Activated T-cell treated with anti-CD3 and anti-CD28 coated beads for 24 hours (primary cell): ENCODE results near the gene LIX1.
"Not testable (repeated sequence)": the region's sequence is repeated elsewhere in the genome, so short reads cannot be mapped to it uniquely, and the experiment has no call there.

Experiments
- DNase-seq: peaks from one replicate; pipeline ENCODE4 v3.0.0-alpha.2; 2020; ENCODE audit warnings: low read depth

Gene LIX1

DNA sequence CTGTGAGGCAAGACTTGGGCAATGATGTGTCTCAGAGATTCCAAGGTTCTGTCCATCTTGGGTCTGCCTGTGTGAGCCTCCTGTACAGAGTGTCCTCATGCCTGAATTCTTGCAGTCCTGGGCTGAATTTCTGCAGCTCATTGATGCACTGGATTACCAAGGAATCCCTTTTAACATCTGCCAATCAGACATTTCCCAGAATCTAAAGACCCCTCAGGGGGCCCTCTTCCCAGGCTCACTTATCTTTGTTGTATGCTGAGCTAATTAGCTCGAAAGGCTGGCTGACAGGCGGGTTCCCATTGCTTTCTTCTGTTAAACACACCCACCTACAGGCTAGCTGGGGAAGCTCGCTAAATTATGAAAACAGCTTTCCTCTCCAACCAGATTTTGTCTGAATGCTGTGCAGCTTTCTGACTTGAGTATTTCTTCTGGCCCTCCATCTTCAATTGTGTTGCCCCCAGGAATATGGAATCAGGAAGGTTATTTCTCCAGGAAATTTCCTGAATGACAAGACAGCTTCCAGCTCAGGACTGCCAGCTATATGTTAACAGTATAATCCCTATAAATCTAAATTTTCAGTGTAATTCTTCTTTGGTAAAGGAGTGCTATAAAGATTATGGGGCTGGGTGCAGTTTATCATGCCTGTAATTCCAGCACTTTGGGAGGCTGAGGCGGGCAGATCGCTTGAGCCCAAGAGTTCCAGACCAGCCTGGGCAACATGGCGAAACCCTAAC, at the start of gene LIX1:
TSS of gene LIX1 (minus strand) at position 91 of the 734 bp plus-strand sequence. CDS start at position 56, 35 bp downstream.
- no peak for DNase-seq

DNA sequence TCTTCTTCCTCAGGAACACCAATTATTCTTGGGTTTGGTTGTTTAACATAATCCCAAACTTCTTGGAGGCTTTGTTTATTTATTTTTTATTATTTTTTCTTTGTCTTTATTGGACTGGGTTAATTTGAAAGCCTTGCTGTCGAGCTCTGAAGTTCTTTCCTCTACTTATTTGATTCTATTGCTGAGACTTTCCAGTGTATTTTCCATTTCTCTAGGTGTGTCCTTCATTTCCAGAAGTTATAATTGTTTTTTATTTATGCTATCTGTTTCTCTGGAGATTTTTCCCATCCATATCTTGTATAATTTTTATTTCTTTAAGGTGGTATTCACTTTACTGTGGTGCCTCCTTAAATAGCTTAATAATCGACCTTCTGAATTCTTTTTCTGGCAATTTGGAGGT, 49.5 kb upstream of the LIX1 start:
- no peak for DNase-seq

DNA sequence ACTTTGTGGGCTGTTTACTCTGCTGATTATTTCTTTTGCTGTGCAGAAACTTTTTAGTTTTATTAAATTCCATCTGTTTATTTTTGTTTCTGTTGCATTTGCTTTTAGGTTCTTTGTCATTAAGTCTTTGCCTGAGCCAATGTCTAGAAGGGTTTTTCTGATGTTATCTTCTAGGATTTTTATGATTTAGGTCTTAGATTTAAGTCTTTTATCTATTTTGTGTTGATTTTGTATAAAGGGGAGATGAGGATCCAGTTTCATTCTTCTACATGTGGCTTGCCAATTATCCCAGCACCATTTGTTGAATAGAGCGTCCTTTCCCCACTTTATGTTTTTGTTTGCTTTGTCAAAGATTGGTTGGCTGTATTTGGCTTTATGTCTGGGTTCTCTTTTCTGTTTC, 47.1 kb upstream of the LIX1 start:
- not testable (repeated sequence) for DNase-seq

DNA sequence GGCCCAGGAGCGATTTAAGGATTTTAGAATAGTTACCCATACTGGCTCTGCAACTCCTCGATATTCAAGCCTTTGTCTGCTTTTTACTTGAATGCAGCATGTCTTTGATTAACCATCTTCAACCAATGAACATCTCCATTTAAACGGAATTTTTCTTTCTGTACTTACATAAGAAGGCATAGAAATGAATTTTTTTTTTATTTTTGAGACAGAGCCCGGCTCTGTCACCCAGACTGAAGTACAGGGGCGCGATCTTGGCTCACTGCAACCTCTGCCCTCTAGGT, 41.5 kb upstream of the LIX1 start:
- DNase-seq, result no peak

DNA sequence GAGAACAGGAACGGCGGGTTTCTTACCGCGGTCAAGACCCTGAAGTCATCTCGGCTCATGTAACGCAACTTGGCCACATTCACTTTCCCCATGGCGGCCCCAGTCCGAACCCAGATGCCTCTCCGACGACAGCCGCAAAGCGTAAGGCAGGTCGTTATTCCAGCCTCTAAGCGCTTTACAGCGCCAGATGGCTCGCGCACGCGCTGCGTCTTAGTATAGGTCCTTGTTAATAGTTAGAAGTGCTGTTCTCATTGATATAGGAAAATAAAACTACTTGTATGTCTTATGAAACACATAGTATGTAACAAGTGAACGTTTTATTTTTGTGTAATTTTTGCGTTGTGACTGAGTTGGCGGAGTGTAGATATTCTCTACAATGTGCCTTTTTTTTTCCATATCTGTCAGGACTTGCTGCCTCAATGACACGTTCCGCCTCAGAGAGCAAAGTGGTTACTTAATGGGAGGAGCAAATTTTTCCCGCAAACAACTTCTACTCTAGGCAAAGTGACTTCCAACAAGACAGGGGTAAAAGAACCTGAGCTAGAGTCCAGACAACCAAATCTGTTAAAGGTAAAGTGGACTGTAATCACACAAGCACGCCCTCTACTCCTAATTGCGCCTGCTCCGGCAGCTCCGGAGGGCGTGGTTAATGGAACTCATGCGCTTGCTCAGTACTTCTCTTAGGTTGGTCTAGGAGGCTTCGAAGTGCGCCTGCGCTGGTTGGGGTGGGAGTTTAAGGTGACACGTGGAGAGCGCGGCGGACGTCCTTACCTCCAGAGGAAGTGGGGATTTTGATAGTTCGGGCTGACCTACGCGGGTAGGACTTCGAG, 40.9 kb upstream of the LIX1 start, which contains the start of gene RIOK2:
TSS of gene RIOK2 (minus strand) at position 148 of the 830 bp plus-strand sequence. CDS start at position 92, 56 bp downstream.
- peak; percentile 92 for DNase-seq

DNA sequence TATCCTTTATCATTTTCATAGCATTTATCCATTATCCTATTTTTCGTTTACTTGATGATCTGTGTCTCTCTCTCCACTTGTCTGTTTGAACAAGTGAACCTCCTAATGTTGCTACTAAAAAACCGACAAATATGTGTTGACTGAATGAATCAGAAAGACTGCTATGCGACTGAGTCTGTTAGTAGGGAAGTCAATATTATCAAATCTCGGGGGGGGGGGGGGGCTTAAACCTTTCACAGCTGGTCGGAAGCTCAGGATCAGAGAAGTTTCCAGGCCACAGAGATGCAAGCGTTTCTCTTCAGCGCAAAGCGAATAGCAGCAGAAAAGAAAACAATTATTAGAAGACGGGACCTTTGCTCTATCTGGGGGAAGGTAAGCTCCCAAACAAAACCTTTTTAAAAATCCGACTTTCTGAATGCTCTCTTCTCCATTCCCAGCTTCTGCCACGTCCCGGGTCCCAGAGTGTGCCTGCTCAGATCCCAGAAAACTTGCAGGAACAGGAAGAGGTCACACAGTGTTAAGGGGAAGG, 40.2 kb upstream of the LIX1 start:
- DNase-seq, result no peak

DNA sequence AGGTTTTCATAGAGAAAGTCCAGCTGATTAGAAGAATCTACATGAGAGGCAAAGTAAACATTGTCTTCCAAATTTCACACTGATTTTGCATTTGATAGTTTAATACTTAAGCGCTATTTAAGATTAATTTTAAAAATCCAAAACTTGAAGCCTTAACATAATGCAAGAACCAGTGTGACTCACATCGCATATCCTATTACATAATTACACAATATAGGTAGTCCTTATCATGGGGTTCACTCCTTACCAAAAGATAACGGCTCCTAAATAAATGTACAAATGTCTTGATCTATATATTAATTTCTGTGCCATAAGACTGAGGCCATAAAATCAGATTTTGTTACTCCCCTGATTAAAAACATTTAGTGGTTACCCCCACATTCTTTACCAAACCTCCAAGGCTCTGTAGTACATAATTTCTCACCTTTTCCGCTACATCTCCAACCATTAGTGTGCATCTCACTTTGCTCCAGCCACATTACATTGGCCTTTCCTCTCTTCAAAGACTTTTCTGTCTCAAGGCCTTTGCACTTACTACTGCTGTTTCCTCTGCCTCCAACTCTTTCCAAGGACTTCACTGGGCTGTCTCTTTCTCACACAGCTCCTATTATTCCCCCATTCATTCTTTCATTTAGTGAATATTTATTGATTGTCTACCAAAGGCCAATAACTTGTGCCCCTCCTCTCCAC, 39.6 kb upstream of the LIX1 start:
- DNase-seq, result no peak

DNA sequence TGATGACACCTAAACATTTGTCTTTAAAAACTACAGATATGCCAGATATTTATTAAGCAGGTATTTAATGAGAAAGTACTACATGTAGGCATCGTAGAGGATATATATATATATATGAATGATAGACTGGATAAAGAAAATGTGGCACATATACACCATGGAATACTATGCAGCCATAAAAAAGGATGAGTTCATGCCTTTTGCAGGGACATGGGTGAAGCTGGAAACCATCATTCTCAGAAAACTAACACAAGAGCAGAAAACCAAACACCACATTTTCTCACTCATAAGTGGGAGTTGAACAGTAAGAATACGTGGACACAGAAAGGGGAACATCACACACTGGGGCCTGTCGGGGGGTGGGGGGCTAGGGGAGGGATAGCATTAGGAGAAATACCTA, 37.0 kb upstream of the LIX1 start:
- DNase-seq, result not testable (repeated sequence)

DNA sequence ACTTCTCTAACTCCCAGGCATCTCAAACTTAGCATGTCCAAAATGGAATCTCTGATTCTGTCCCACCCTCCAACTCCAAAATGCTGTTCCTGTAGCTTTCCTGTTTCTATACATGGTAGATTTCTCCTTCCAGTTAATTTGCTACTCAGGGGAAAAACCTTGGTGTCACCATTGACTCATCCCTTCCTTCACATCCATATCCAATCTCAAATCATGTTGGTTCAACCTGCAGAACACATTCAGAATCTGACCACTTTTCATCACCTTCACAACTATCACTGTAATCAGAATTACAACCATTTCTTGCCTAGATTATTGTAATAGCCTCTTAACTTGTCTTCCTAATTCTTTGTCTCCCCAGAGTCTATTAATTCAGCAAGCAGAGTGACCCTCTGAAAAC, 29.8 kb upstream of the LIX1 start:
- DNase-seq, result no peak

DNA sequence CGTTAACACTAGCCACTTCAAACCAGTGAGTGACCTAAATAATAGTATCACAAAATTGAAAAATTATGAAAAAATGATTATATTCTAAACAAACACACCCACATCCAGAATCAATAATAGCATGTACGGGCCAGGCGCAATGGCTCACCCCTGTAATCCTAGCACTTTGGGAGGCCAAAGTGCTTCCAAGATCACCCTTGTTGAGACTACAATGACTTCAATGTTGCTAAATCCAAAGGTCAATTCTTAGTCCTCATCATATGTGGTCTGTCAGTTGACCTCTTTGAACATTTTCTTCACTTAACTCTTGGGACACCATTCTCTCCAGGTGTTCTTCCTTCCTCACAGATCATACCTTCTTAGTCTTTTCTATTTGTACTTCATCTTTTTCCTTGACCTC, 29.3 kb upstream of the LIX1 start:
- no peak for DNase-seq

DNA sequence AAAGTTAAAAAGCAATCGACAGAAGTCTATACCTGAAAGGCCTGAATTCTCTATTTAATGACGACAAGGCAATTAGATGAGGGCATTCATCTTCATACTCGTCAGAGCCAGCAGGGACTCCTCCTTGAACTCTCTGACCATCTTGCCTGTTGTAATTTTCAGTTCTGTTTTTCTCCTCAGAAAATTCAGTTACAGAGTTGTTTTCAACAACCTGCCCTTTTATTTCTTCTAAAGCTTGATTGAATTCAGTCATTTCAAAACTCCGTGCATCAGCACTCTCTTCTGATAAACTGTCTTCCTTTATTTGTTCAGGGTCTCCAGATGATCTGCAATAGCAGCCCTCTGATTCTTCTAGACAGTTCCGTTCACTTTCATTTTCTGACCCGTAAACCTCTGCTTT, 25.0 kb upstream of the LIX1 start:
- DNase-seq, result no peak

DNA sequence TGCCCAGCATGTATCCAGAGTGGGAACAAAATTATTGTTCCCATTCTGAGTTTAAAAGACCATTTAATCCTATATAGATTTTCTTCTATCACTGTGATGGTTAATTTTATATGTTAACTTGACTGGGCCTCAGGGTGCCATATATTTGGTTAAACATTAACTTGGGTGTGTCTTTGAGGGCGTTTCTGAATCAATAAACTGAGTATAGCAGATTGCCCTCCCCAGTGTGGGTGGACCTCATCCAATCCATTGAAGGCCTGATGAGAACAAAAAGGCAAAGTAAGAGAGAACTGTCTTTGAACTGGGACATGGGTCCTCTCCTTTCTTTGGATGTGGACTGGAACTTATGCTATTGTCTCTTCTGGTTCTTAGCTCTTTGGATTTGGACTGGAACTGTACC, 23.3 kb upstream of the LIX1 start:
- no peak for DNase-seq

DNA sequence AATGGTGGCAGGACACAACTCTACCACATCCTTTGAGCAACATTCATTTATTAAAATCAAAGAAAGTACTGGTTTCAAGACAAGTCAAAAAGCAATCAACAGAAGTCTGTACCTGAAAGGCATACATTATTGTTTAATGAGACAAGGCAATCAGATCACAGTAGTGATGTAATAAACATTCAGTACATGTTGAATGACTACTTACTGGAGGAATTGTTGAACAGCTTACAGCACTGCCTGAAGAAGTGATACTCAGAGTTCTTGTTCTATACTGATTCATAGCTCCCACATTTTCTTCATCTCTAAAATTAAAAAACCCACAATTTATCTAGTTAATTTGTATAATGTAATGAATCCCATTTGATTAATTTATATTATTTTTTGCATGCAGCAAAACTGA, 22.4 kb upstream of the LIX1 start:
- DNase-seq, result no peak

DNA sequence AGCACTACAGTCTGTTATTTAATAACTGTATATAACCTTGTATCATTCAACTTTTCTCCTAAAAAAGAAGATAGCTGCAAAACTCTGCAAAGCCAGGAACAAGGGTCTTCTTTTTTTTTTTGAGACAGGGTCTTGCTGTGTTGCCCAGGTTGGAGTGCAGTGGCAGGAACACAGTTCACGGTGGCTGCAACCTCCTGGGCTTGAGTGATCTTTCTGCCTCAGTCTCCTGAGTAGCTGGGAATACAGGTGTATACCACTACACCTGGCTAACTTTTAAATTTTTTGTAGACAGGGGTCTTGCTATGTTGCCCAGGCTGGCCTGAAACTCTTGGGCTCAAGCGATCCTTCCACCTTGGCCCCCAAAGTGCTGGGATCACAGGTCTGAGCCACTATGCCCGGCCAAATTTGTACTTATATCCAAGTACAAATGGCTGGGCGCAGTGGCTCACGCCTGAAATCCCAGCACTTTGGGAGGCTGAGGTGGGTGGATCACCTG, 21.4 kb upstream of the LIX1 start:
- DNase-seq, result no peak

DNA sequence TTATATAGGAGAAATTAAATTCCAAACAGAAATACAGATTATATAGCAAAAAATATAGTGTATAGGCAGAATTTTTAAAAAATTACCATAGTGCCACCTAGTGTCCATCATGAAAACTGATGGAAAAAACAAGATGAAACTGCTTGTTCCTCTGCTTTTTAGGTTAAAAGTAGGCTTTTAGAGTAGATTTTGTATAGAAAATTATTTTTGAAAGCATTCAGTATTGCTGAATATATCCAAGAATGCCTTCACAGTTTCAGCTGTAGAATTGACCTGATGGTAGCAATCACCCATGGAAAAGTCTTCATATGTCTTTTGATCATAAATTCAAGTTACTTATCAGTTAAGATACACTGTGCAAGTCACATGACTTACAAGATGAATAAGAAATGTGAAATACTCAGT, 21.0 kb upstream of the LIX1 start:
- no peak for DNase-seq

DNA sequence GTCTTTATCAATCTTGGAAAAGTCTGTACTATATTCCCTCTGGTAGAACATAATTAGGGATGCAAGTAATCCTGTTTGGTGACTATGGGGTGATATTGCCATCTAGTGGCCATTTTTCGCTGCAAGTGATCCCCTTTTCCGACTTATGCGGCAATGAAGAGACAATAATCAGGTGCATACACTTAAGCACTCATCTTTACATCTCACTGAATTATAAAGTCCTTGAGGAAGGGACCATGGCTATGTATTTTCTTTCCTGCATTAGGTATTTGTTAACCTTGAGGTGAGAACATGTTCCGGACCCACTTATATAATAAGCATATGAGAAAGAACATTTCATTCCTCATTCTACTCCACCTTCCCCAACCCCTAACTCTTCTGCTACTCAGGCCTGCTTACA, 19.6 kb upstream of the LIX1 start:
- peak; percentile 29 for DNase-seq

DNA sequence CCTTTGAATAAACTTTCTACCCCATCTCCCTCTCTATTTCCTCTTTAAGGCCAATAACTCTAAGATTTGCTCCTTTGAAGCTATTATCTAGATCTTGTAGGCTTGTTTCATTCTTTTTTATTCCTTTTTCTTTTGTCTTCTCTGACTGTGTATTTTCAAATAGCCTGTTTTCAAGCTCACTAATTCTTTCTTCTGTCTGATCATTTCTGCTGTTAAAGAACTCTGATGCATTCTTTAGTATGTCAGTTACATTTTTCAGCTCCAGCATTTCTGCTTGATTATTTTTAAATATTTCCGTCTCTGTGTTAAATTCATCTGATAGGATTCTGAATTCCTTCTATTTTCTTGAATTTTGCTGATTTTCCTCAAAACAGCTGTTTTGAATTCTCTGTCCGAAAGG, 15.3 kb upstream of the LIX1 start:
- DNase-seq, result no peak

DNA sequence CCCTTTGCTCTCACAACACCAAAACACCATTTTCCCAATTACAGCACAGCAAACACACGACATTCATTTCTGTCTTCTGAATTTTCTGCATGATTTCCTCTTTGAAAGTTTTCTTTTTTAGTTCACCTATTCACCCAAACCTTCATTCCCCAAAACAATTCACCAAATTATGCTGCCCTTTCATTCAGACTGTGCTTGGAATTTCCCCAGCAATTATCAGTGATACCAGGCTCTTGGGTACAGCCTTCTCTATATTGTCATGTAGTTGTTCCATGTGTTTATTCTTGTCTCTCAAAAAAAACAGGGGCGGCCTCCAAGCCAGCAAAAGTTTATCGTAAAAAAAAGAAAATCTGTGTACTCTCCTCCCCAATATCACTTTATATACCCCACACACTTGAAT, 9.0 kb upstream of the LIX1 start:
- no peak for DNase-seq

DNA sequence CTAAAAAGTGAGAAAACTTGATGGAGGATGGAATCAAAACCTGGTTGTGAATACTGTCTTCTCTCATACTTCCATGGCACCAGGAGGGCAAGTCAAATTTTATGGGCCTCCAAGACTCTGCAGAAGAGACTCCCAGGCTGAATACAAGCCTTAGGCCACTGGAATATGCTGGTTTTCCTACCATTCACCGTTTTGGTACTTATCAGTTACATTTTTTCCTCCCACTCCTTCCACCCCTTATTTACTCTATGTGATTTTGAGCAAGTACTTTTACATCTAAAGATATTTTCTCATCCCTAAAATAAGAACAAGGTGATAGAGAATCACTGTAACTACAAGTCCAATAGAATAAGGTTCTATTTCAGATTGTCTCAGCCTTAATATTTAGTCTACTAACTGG, 8.0 kb upstream of the LIX1 start:
- DNase-seq, result no peak

DNA sequence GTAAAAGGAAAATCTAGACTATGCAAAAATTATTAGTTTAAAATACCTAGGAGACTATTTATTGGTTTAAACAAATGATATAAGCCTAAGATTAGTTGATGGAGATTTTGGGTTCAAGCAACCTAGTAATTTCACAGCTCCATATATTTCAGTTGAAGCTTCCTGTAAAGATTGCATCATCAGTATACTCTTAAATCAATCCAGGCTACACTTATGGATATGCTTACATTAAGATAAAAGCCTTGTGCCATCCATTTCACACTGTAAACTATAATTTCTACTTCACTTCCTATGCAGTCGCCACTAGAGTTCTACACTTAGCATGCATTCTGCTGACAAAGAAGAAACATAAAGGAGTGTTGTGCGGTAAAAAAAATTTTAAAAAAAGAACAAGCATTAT, 7.3 kb upstream of the LIX1 start:
- no peak for DNase-seq

DNA sequence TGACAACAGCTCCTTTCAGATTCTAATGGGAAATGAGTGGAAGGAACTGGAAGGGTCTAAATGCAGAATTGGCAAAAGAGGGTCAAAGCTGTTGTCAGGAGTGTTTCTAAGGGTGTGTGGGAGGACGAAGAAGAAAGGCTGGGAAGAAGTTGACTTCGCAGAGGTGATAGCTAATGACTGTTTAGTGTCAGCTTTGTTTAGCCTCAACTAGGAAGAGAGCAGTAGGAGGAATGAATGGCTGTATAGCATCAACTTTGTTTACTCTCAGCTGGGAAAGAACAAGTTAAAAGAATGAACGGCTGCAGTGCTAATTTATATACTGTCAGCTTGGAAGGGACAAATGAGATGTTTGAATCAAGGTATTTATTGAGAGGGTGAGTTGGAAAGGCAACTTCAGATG, 5.9 kb upstream of the LIX1 start:
- DNase-seq, result no peak

DNA sequence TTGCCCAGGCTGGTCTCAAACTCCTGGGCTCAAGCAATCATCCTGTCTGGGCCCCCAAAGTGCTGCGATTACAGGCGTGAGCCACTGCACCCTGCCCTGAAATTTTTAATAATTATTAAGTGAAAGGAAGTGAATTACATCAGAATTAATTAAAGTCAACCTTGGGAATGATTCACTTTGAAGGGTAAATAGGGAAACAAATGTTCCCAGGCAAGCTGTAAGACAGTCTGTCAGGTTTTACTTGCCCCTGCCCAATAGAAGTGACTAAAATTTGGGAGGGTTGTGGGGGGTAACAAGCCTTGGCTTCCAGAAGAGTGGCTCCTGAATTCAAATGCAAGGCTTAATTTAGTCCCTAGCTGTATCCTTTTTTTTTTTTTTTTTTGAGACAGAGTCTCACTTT, 1.3 kb upstream of the LIX1 start:
- DNase-seq, result no peak

DNA sequence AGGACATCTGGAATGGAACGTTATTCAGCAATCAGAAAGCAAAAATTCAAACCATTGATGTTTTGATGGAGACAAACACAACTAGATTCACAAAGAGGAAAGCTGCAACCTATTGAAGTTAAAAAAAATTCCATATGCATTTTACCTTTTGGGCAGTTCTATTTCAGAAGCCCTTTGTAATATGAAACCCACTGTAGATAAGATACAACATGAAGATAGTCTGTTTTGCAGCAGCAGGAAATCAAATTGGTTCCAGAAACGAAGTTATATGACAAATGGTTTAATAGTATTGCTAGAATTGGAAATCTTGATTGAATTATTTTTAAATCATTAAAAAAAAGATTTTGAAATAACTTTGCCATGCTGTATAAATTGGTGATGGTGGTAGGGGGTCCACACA, 872 bp downstream of the LIX1 start:
- DNase-seq, result no peak
